CD14-positive monocyte (primary cell): Measurements from ENCODE around the gene FLAD1. TPM values are rescaled to one million over a fixed set of nuclear protein-coding genes. Genes with fewer than 3 reads are reported as not detected.

Experiments
- DNase-seq, 3 donors: peaks; one replicate each; pipeline ENCODE4 v3.0.0-alpha.2; 2011 to 2022
- H2AFZ ChIP-seq: 2 replicates; pipeline ENCODE4 v1.6.0; 2012; ENCODE audit warnings: mild to moderate bottlenecking, low read depth, low read length, inconsistent platforms; ENCODE audit not compliant: insufficient read depth, poor library complexity, severe bottlenecking
- H3K27ac ChIP-seq, 2 donors: 1 replicate in 1 of 2; 2 replicates in 1 of 2; pipeline ENCODE4 v1.5.1; 2012 to 2013; ENCODE audit warnings: low read length in 2 of 2, control low read depth in 1 of 2, inconsistent platforms in 1 of 2, low read depth in 1 of 2, mild to moderate bottlenecking in 1 of 2
- H3K27me3 ChIP-seq, 2 donors: one replicate each; pipeline versions ENCODE4 v1.6.0 to v1.6.1; 2011 to 2013; ENCODE audit warnings: low read length in 2 of 2; ENCODE audit not compliant: control insufficient read depth in 2 of 2, insufficient read depth in 2 of 2
- H3K36me3 ChIP-seq, 2 donors: replicated peaks in 1 of 2; 1 replicate in 1 of 2; 2 replicates in 1 of 2; pipeline versions ENCODE4 v1.5.1 to v1.6.1; 2012 to 2013; ENCODE audit warnings: low read length in 2 of 2, control low read depth in 1 of 2, inconsistent platforms in 1 of 2, mild to moderate bottlenecking in 1 of 2; ENCODE audit not compliant: insufficient read depth in 2 of 2, control insufficient read depth in 1 of 2
- H3K4me1 ChIP-seq, 2 donors: 1 replicate in 1 of 2; 2 replicates in 1 of 2; pipeline versions ENCODE4 v1.5.1 to v1.6.1; 2012 to 2013; ENCODE audit warnings: low read length in 2 of 2, control low read depth in 1 of 2, inconsistent platforms in 1 of 2, mild to moderate bottlenecking in 1 of 2, moderate library complexity in 1 of 2; ENCODE audit not compliant: insufficient read depth in 2 of 2, control insufficient read depth in 1 of 2
- H3K4me2 ChIP-seq: replicated peaks from 2 replicates; pipeline ENCODE3; 2012; ENCODE audit warnings: low read length, moderate library complexity, mild to moderate bottlenecking; ENCODE audit not compliant: poor library complexity, severe bottlenecking; ENCODE audit errors: extremely low read depth
- H3K4me3 ChIP-seq, 3 experiments: fragments of 200-600 bp in 1 of 3; sonication (generic) in 1 of 3; replicated peaks in 1 of 3; 1 replicate in 2 of 3; 2 replicates in 1 of 3; pipeline ENCODE4 v1.5.1; 2011 to 2013; ENCODE audit warnings: low read length in 3 of 3, mild to moderate bottlenecking in 3 of 3, control low read depth in 2 of 3, low read depth in 2 of 3, inconsistent platforms in 1 of 3, moderate library complexity in 1 of 3
- H3K79me2 ChIP-seq: 2 replicates; pipeline ENCODE4 v1.6.0; 2012; ENCODE audit warnings: mild to moderate bottlenecking, control low read depth, inconsistent platforms, low read length, moderate library complexity; ENCODE audit not compliant: insufficient read depth
- H3K9ac ChIP-seq: 2 replicates; pipeline ENCODE4 v1.6.0; 2017; ENCODE audit warnings: low read length, mild to moderate bottlenecking; ENCODE audit not compliant: insufficient read depth, poor library complexity, severe bottlenecking
- H3K9me3 ChIP-seq, 2 donors: replicated peaks in 1 of 2; 1 replicate in 1 of 2; 2 replicates in 1 of 2; pipeline versions ENCODE4 v1.5.1 to v1.6.1; 2012 to 2013; ENCODE audit warnings: low read length in 2 of 2, control low read depth in 1 of 2; ENCODE audit not compliant: control insufficient read depth in 1 of 2, insufficient read depth in 1 of 2
- H4K20me1 ChIP-seq: 2 replicates; pipeline ENCODE4 v1.6.0; 2012; ENCODE audit warnings: mild to moderate bottlenecking, low read length, control low read depth, moderate library complexity; ENCODE audit not compliant: insufficient read depth
- H3K27ac Mint-ChIP-seq, 7 donors: one replicate each; pipeline ENCODE4 v1.8.0; 2020; ENCODE audit warnings: mild to moderate bottlenecking in 7 of 7, mixed read lengths in 7 of 7, moderate library complexity in 6 of 7, inconsistent platforms in 2 of 7
- H3K27me3 Mint-ChIP-seq, 3 donors: one replicate each; pipeline ENCODE4 v1.8.0; 2021 to 2022; ENCODE audit warnings: low read depth in 3 of 3, mild to moderate bottlenecking in 3 of 3, mixed read lengths in 3 of 3, moderate library complexity in 3 of 3, inconsistent platforms in 1 of 3
- H3K36me3 Mint-ChIP-seq, 2 donors: one replicate each; pipeline ENCODE4 v1.8.0; 2020; ENCODE audit warnings: mixed read lengths in 2 of 2, inconsistent platforms in 1 of 2, mild to moderate bottlenecking in 1 of 2
- H3K4me1 Mint-ChIP-seq: one replicate; pipeline ENCODE4 v1.8.0; 2020; ENCODE audit warnings: mild to moderate bottlenecking, mixed read lengths
- H3K4me3 Mint-ChIP-seq, 2 donors: one replicate each; pipeline ENCODE4 v1.8.0; 2020; ENCODE audit warnings: mild to moderate bottlenecking in 2 of 2, mixed read lengths in 2 of 2, moderate library complexity in 1 of 2
- H3K9me3 Mint-ChIP-seq, 7 donors: one replicate each; pipeline ENCODE4 v1.8.0; 2020 to 2022; ENCODE audit warnings: mixed read lengths in 7 of 7, mild to moderate bottlenecking in 6 of 7, moderate library complexity in 6 of 7, inconsistent platforms in 2 of 7
- CTCF ChIP-seq: fragments of 200-600 bp; IDR thresholded peaks from one replicate; pipeline ENCODE4 v1.8.0; 2022; ENCODE audit warnings: antibody characterized with exemption, mild to moderate bottlenecking
- WGBS: methylation state at CpG from one replicate; pipeline ENCODE4 v1.1.5; 2013; ENCODE audit warnings: missing lambda C conversion rate; ENCODE audit not compliant: insufficient coverage; 5-methylcytosine and 5-hydroxymethylcytosine counted together
- intact Hi-C, 2 donors: fragments of 100-400 bp; cut with micrococcal nuclease; formaldehyde crosslinking; loops; one replicate each; pipeline versions ENCODE4 v1.15.0 to v1.15.1; 2023
- polyA plus RNA-seq, 3 donors: library from polyadenylated mRNA; depleted of rRNA in 1 of 3; unstranded in 2 of 3; stranded (reverse) in 1 of 3; fragments of 300-500 nt in 2 of 3; fragments of >200 nt in 1 of 3; fragmentation: Illumina TruSeq in 2 of 3; gene quantifications; 1 replicate in 2 of 3; 2 replicates in 1 of 3; pipeline ENCODE4 v1.2.3, GENCODE V29; 2012 to 2021

Gene FLAD1
- polyA plus RNA-seq, 3 donors = 31.5 to 41.6 (median 35.1) TPM

GRCh38 chr1:155000411-155000725, 17.2 kb downstream of the FLAD1 start:
- intact Hi-C loops = loop anchor here (2.0 to 5.0 kb wide), 4 partner anchors 16 to 62 kb away; partner anchors contain the start of genes PYGO2 (in 2 of the 2), ADAM15 (in 1 of the 2) and EFNA4 (in 1 of the 2)
- no peak for DNase-seq
- Histone ChIP-seq H3K36me3 (no peaks in the 10 kb centered on the region), H3K4me3 (peak overlapping the region; percentile 67 to 98 (median 77)), H3K27me3 (no peaks in the 10 kb centered on the region), H3K4me2 (peak overlapping the region; percentile 90), H4K20me1 (peaks cover 12% of the 10 kb centered on the region), H3K79me2 (peaks cover 56% of the 10 kb centered on the region), H2AFZ (peak overlapping the region; percentile 48), H3K4me1 (peaks cover 60 to 71% of the 10 kb centered on the region in 2 donors), H3K9ac (peak overlapping the region; percentile 81), H3K27ac (peak overlapping the region; percentile 87 to 95), H3K9me3 (no peaks in the 10 kb centered on the region)
- Mint-ChIP-seq H3K27ac (peak overlapping the region; percentile 87 to 96 (median 90)), H3K36me3 (peaks cover 0 to 3% of the 10 kb centered on the region in 2 donors), H3K4me3 (peak overlapping the region; percentile 94 to 96), H3K4me1 (peaks cover 50% of the 10 kb centered on the region), H3K9me3 (no peaks in the 10 kb centered on the region), H3K27me3 (peaks cover 0 to 4% (median 0%) of the 10 kb centered on the region in 3 donors)
- 0% methylated on average over 4 of the region's 13 CpGs for WGBS
- TF ChIP-seq CTCF = no peak

- Histone ChIP-seq H4K20me1 (peaks cover 12% of the 10 kb centered on the region), H3K9me3 (no peaks in the 10 kb centered on the region), H3K27ac (peak overlapping the region; percentile 87 to 95), H3K4me1 (peaks cover 61 to 71% of the 10 kb centered on the region in 2 donors), H3K27me3 (no peaks in the 10 kb centered on the region), H3K4me2 (peak overlapping the region; percentile 90), H3K79me2 (peaks cover 61% of the 10 kb centered on the region), H3K36me3 (no peaks in the 10 kb centered on the region), H2AFZ (peak overlapping the region; percentile 55), H3K4me3 (peak overlapping the region; percentile 67 to 98 (median 77)), H3K9ac (peak overlapping the region; percentile 81)
- 0% methylated on average over 28 of the region's 43 CpGs for WGBS
- intact Hi-C loops = loop anchor here (2.0 to 5.0 kb wide), 4 partner anchors 16 to 61 kb away; partner anchors contain the start of genes PYGO2 (in 2 of the 2), ADAM15 (in 1 of the 2) and EFNA4 (in 1 of the 2)
- no peak for TF ChIP-seq CTCF
- Mint-ChIP-seq H3K4me1 (peaks cover 53% of the 10 kb centered on the region), H3K4me3 (peak overlapping the region; percentile 87 to 96), H3K27me3 (peaks cover 0 to 4% (median 0%) of the 10 kb centered on the region in 3 donors), H3K27ac (peak overlapping the region; percentile 90 to 96 (median 94)), H3K36me3 (peaks cover 0 to 3% of the 10 kb centered on the region in 2 donors), H3K9me3 (no peaks in the 10 kb centered on the region)
- DNase-seq = peak; percentile 67 to 76 (median 75)
Observed at GRCh38 chr1:155000726-155001424, 17.7 kb downstream of the FLAD1 start.
